AG09319 (cell line): Measurements from ENCODE around the gene SIK2.

Source experiments
- DNase-seq: peaks from one replicate; pipeline ENCODE4 v3.0.0-alpha.2; 2010; ENCODE audit warnings: low read depth; ENCODE audit errors: extremely low read depth
- CTCF ChIP-seq: IDR thresholded peaks from 2 replicates; pipeline ENCODE4 v1.5.1; 2011; ENCODE audit warnings: low read depth, mild to moderate bottlenecking, inconsistent platforms, low read length, moderate library complexity

The SIK2 gene

GRCh38 chr11:111736621-111737443, 134.6 kb downstream of the SIK2 start:
- no peak for TF ChIP-seq CTCF
- no peak for DNase-seq

- DNase-seq, result no peak
Observed at GRCh38 chr11:111737444-111738210, 135.4 kb downstream of the SIK2 start.

GRCh38 chr11:111739299-111739698, 137.1 kb downstream of the SIK2 start:
- no peak for DNase-seq
- TF ChIP-seq CTCF, result no peak

More at GRCh38 chr11:111737444-111738210, 135.4 kb downstream of the SIK2 start:
- no peak for TF ChIP-seq CTCF

GRCh38 chr11:111741751-111742150, 139.5 kb downstream of the SIK2 start:
- no peak for TF ChIP-seq CTCF
- no peak for DNase-seq

GRCh38 chr11:111743700-111744099, 141.5 kb downstream of the SIK2 start:
- TF ChIP-seq CTCF, result no peak
- DNase-seq, result no peak

GRCh38 chr11:111745719-111746504, 143.7 kb downstream of the SIK2 start:
- no peak for TF ChIP-seq CTCF
- DNase-seq, result peak; percentile 18
